NCI-H526 (cell line): ENCODE data around the gene POLG2.
"Not testable (repeated sequence)": the region's sequence is repeated elsewhere in the genome, so short reads cannot be mapped to it uniquely, and the experiment has no call there.

Experiments used
- DNase-seq, 2 experiments: peaks; one replicate each; lab custom pipeline; 2025; lab: John Stamatoyannopoulos, UW

The POLG2 gene

DNA sequence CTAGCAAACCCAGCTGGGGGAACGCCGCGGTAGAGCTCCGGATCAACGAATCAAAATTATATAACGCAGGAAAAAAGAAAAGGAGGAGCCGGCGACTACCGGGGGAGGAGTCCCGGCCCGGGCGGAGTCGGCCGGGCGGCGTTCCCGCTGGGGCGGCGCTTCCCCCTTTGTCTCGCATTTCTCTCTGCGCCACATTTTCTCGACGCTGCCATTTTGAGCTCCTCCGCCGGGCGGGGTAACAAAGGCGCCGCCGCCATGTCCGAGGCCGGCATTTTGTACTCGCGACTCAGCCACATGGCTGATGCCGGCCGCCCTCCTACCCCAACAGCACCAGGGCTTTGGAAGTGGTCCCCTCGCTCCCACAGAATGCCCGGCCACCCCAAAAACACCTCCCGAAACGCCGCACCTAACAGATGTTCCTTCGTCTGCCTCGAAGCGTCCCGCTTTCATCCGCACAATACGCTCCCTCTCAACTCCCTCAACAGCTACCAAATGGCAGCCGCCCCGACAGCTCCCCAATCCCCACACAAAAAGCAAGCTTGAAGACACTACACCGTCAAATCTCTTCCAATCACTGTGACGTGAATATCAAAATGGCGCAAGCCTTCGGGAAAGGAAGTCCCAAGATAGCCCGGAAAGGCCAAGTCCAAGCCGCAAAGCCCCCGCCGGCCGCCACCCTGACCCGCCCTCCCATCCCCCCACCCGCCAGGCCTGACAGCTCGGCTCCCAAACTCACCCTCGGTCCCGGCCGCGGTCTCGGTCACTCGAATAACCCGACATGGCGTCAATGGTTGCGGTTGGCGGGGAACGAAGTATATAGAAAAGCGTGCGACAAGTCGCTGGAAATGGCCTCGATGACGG is 8.7 kb upstream of the POLG2 start:
- peak; percentile 54 to 87 for DNase-seq

DNA sequence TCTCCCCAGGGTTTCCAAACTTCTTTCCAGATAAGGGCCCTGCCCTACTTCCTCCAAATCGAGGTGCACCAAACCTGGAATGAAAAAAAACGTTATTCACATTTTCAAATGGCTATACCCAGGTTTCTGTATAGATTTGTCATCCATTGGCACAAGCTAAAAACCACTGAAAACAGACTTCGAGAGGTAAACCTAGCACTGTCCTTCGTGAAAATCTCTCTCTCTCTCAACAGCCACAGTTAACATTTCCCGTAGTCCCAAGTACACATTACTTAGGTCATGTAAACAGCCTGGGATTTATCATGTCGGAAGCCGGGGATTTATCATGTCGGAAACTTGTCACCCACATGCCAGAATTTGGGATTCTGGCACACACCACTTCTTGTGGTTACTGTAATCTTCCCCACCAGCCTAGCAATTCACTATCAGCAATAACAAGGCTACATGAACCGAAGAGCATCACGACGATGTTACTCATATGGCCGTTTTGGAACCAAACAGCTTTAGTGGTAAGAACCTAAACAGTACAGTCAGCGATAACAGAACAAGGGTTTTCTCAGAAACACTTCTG is 8.0 kb upstream of the POLG2 start:
- DNase-seq, result no peak

DNA sequence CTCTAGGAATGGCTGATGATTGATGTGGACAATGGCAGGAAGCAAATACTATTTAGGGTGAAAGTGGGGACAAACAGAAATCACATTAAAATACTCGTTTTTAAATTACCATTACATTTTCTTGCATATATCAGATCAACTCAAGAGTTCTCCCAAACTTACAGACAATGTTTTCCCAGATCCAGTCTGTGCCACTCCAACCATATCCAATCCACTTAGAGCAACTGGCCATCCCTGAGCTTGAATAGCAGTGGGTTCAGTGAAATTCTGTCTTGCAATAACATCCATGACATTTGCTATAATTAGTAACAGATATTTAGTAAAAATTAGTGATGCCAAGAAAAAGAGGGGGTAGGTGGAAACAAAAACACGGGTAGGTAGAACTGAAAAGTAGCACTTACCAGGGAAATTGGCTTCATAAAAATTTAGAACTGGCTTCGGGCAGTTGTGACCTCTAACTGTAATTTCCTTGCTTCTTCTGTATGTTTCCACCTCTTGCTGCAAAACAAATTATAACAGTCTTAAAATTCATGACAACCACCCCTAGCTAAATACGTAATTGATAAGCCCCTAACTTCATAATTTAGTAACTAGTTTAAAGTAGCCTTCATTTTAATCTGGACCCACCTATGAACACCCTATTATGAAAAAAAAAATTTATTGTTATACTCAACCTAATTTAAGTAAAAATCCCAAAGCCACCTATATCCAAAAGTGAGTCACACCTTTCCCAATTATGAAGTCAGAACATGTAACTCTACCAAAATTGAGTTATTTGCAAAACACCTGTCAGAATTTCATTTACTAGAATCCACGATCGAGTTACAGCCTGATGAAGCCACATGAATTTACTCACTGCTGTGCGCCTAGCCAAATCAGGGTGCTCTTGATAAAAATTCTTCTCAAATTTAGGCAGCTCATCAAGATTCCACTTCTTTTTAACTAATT is 7.2 kb upstream of the POLG2 start:
- no peak for DNase-seq

DNA sequence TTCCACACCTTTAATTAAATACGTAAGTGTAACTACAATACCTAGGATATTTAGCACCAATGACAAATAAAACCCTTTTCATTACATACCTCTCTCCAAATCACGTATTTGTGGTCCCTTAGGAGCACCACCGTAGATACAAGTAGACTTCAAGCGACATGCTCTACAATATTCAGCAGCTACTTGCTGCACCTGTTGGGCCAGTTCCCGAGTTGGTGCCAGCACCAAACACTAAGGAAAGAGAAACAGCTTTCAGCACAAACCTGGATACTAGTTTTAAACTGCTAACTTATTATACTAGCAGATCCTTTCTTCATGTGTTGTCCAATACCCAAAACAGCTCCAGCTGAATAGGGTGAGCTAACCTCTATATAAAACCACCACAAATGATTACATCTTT is 6.5 kb upstream of the POLG2 start:
- no peak for DNase-seq

DNA sequence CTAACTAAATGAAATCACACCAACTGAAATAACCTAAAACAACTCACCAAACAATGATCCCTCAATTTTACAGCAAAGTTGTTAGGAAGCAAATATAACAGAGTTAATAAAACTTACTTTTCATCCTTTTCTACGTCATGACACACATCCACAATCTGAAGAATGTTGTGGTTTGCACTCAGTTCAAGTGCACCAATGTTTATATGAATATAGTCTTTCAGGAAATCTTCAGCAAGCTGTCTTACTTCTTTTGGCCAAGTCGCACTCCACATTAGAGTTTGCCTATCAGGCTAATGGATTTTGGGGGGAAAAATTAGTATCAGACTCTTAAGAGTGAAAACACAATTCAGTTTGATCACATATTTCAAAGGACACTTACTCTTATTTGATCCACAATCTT is 6.0 kb upstream of the POLG2 start:
- DNase-seq, result no peak

- DNase-seq, result no peak
Observed at GRCh38 chr17:64502021-64502420, 5.2 kb upstream of the POLG2 start.

DNA sequence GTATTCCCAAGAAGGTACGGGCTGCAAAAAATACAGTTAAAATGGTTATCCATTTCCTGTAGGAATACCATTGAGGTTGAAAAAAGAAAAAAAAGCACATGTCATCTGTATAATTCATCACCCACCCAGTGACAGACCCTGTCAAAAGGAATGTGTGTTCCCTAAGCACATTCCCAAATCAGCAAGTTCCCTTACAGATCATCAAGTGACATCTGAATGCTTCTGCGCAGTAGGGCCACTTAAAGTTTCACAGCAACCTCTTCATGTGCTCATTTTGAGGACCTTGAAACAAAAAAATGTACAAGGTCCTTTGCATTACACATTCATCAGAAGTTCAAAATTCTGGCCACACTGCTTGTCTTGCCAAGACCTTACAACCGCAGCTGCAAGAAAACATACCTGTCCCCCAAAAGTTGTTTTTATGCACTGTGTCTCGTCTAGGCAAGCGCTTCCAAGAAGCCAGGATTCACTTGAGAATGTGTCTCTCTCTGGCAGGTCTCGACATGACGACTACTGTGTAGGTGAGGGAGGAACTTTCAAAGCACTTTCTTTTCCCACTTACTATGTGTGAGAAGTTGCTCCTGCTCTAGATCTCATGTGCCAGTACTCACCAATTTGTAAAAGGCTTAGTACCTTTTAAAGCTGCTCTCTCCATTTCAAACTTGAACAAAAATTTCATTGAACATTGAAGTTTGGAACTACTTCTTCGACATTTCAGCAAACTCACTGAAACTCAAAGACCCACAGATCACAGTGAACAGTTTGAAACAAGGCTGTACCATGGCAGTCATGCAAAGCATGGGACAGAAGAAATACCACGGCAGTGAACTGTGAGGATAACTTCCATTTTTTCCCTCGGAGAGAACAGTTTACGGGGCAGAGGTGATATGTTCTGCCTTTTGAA is 4.3 kb upstream of the POLG2 start:
- no peak for DNase-seq

DNA sequence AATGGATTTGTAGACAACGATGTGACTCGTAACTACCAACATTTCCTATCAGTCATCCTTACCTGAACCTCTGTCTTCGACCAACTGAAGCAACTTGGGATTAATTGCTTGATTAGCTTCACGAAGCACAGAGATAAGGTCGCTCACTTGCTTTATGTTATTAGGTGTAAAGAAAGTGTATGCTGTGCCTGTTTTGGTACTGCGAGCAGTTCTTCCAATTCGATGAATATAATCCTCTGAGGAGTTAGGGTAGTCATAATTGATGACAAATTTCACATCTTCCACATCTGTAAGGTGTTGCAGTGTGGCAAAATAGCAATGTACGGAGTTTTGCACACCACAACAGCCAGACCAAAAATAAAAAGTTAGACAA is 3.6 kb upstream of the POLG2 start:
- DNase-seq, result no peak

- peak in 1 of 2 experiments; percentile 20 for DNase-seq
Observed at GRCh38 chr17:64499805-64500486, 3.1 kb upstream of the POLG2 start.

- no peak for DNase-seq
Observed at GRCh38 chr17:64498308-64499203, 1.7 kb upstream of the POLG2 start.

- no peak for DNase-seq
Observed at GRCh38 chr17:64497565-64498035, 746 bp upstream of the POLG2 start.

DNA sequence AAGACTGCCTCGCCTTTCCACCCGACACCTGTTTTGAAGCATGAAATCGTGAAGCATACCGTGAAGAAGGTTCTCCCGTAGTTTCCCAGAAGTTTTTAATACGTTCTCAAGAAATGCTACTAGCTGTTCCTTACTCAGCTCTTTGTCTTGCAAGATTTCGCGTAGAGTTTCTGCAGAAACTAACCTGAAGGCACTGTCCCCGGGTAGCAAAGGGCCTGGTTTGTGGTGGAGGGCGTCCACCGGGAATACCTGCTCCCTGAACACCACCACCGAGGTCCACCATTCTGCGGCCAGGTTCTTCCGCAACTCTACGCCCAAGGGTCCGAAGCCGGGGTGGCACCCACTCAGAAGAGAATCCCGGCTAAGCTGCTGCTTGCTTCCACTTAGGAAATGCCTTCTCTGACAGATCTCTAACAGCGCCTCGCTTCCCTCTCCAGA is 487 bp downstream of the POLG2 start:
- no peak for DNase-seq

GRCh38 chr17:64495300-64495699 is 1.6 kb downstream of the POLG2 start:
- DNase-seq, result not testable (repeated sequence)

GRCh38 chr17:64494121-64494520 is 2.7 kb downstream of the POLG2 start:
- no peak for DNase-seq

GRCh38 chr17:64492481-64493109 is 4.3 kb downstream of the POLG2 start:
- DNase-seq, result no peak

- DNase-seq, result no peak
Observed at GRCh38 chr17:64491994-64492393, 4.9 kb downstream of the POLG2 start.

DNA sequence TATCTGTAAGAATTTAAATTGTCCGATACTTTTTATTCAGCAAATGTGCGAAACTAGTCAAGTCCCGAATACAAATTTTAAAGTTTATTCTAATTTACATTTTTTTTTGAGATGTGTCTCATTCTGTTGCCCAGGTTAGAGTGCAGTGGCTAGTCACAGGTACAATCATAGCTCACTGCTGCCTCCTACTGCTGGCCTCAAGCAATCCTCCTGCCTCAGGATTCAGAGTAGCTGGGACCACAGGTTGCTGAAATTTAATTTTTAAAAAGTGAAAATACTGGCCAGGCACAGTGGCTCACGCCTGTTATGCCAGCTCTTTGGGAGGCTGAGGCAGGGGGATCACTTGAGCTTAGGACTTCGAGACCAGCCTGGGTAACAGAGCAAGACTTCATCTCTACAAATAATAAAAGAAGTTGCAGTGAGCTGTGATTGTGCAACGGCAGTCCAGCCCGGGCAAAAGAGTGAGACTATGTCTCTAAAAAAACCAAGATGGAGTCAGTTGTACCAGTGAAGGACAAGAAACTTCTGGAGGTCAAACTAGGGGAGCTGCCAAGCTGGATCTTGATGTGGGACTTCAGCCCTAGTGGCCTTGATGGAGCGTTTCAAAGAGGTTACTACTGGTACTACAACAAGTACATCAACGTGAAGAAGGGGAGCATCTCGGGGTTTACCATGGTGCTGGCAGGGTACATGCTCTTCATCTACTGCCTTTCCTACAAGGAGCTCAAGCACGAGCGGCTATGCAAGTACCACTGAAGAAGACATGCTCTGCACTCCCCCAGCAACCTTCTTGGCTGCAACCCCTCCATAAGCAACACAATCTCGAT is 5.6 kb downstream of the POLG2 start:
- DNase-seq, result peak in 1 of 2 experiments; percentile 35

- DNase-seq, result no peak
Observed at GRCh38 chr17:64488301-64488700, 8.6 kb downstream of the POLG2 start.
